ENCODE results near the gene RPL19. TPM values are rescaled to one million over a fixed set of nuclear protein-coding genes. Genes with fewer than 3 reads are reported as not detected.

The RPL19 gene
- total RNA-seq, 4 donors from 2014 or later, result 3,050 to 5,448 (median 3,578) TPM

GRCh38 chr17:39219647-39220154 lies 19.6 kb downstream of the RPL19 start:
- 28 to 37% methylated on average over 6 to 7 of the region's 8 CpGs for WGBS, 2 donors
- no peak for TF ChIP-seq CTCF (IDR thresholded peaks at IDR 0.05)
- no peak for TF ChIP-seq POLR2A (IDR thresholded peaks at IDR 0.05)
- no peak overlapping the region for H3K4me3 ChIP-seq (ENCODE audit: low read depth, poor library complexity, severe bottlenecking)
- intact Hi-C loops (cut with DNase I; ENCODE audit: low total_unique reads), result no loop called here
- DNase-seq (ENCODE audit: low spot score in 2 of 2), result no peak

GRCh38 chr17:39221572-39221971 lies 21.5 kb downstream of the RPL19 start:
- WGBS, 2 donors, result 94 to 98% methylated on average over 4 to 6 of the region's 6 CpGs
- intact Hi-C loops (cut with DNase I; ENCODE audit: low total_unique reads), result no loop called here
- no peak overlapping the region for H3K4me3 ChIP-seq (ENCODE audit: low read depth, poor library complexity, severe bottlenecking)
- TF ChIP-seq CTCF (IDR thresholded peaks at IDR 0.05) (no peak), POLR2A (IDR thresholded peaks at IDR 0.05) (no peak)
- DNase-seq (ENCODE audit: low spot score in 2 of 2), result no peak

GRCh38 chr17:39222151-39222550 lies 22.1 kb downstream of the RPL19 start:
- intact Hi-C loops (cut with DNase I; ENCODE audit: low total_unique reads), result no loop called here
- H3K4me3 ChIP-seq (ENCODE audit: low read depth, poor library complexity, severe bottlenecking), result no peak overlapping the region
- 59 to 64% methylated on average over 7 of the region's 7 CpGs for WGBS, 2 donors
- no peak for DNase-seq (ENCODE audit: low spot score in 2 of 2)
- TF ChIP-seq CTCF (IDR thresholded peaks at IDR 0.05), result no peak
- no peak for TF ChIP-seq POLR2A (IDR thresholded peaks at IDR 0.05)

- H3K4me3 ChIP-seq (ENCODE audit: low read depth, poor library complexity, severe bottlenecking), result no peak overlapping the region
- DNase-seq (ENCODE audit: low spot score in 2 of 2), result no peak
- TF ChIP-seq CTCF (IDR thresholded peaks at IDR 0.05), result no peak
- no peak for TF ChIP-seq POLR2A (IDR thresholded peaks at IDR 0.05)
- WGBS, 2 donors, result 74 to 85% methylated on average over 8 to 9 of the region's 9 CpGs
- intact Hi-C loops (cut with DNase I; ENCODE audit: low total_unique reads), result no loop called here
These were observed 23.1 kb downstream of the RPL19 start for GRCh38 chr17:39222866-39223834.

- TF ChIP-seq POLR2A (IDR thresholded peaks at IDR 0.05), result no peak
- no peak for TF ChIP-seq CTCF (IDR thresholded peaks at IDR 0.05)
- 33 to 38% methylated on average over 33 of the region's 33 CpGs for WGBS, 2 donors
- intact Hi-C loops (cut with DNase I; ENCODE audit: low total_unique reads), result no loop called here
- H3K4me3 ChIP-seq (ENCODE audit: low read depth, poor library complexity, severe bottlenecking), result no peak overlapping the region
- DNase-seq (ENCODE audit: low spot score in 2 of 2), result no peak
These were observed 24.1 kb downstream of the RPL19 start for GRCh38 chr17:39223907-39224777.

All from lower leg skin (tissue), 4 donors.